NCI-H526 (cell line): ENCODE data around the gene TBC1D22A.
A peak's percentile ranks its signal among the peaks of the same experiment; 100 is the strongest.

Source experiments
- DNase-seq, 2 experiments: peaks; one replicate each; lab custom pipeline; 2025; lab: John Stamatoyannopoulos, UW

The TBC1D22A gene

GRCh38 chr22:46795845-46796565 is 33.6 kb downstream of the TBC1D22A start:
- no peak for DNase-seq

- DNase-seq, result no peak
Measured at GRCh38 chr22:46796566-46797195, 34.2 kb downstream of the TBC1D22A start.

- peak in 1 of 2 experiments; percentile 9 for DNase-seq
Measured at GRCh38 chr22:46797355-46797754, 34.9 kb downstream of the TBC1D22A start.

GRCh38 chr22:46798041-46798365 is 35.6 kb downstream of the TBC1D22A start:
- no peak for DNase-seq

GRCh38 chr22:46798366-46799350 is 36.2 kb downstream of the TBC1D22A start:
- DNase-seq, result peak in 1 of 2 experiments; percentile 68

GRCh38 chr22:46799626-46800025 is 37.2 kb downstream of the TBC1D22A start:
- DNase-seq, result no peak

- DNase-seq, result no peak
Measured at GRCh38 chr22:46800102-46800857, 37.8 kb downstream of the TBC1D22A start.

- DNase-seq, result no peak
Measured at GRCh38 chr22:46801331-46801811, 38.9 kb downstream of the TBC1D22A start.

GRCh38 chr22:46801826-46802607 is 39.6 kb downstream of the TBC1D22A start:
- no peak for DNase-seq

- DNase-seq, result no peak
Measured at GRCh38 chr22:46802608-46803027, 40.2 kb downstream of the TBC1D22A start.

- DNase-seq, result peak in 1 of 2 experiments; percentile 60
Measured at GRCh38 chr22:46803031-46803880, 40.8 kb downstream of the TBC1D22A start.

GRCh38 chr22:46803936-46804335 is 41.5 kb downstream of the TBC1D22A start:
- DNase-seq, result no peak

- no peak for DNase-seq
Measured at GRCh38 chr22:46806794-46807193, 44.3 kb downstream of the TBC1D22A start.

- no peak for DNase-seq
Measured at GRCh38 chr22:46807458-46807857, 45.0 kb downstream of the TBC1D22A start.

- DNase-seq, result no peak
Measured at GRCh38 chr22:46809153-46809885, 46.9 kb downstream of the TBC1D22A start.

- DNase-seq, result no peak
Measured at GRCh38 chr22:46810856-46811786, 48.7 kb downstream of the TBC1D22A start.

- DNase-seq, result no peak
Measured at GRCh38 chr22:46812034-46812605, 49.7 kb downstream of the TBC1D22A start.

GRCh38 chr22:46812788-46813187 is 50.3 kb downstream of the TBC1D22A start:
- no peak for DNase-seq
